ENCODE data around the gene SAMSN1.

SAMSN1 gene

GRCh38 chr21:14592296-14593000 lies 46.3 kb upstream of the SAMSN1 start:
- no peak overlapping the region for H3K27ac ChIP-seq (ENCODE audit: extremely low read depth, low read depth, low read length)
- ChIA-PET POLR2A (no interaction called here), CTCF (interaction anchor here (0.5 kb wide), 1 partner anchor 34 kb away, joined by 3 read pairs; no protein-coding TSS in a partner anchor)
- no peak for TF ChIP-seq ZNF140 (tag by site-specific recombination; IDR thresholded peaks at IDR 0.05)
- no peak for TF ChIP-seq ZNF223 (tag by site-specific recombination; IDR thresholded peaks at IDR 0.05)
- TF ChIP-seq OSR2 (tag by site-specific recombination; IDR thresholded peaks at IDR 0.05): no peak
- no peak for TF ChIP-seq ZNF529 (tag by site-specific recombination; IDR thresholded peaks at IDR 0.05; ENCODE audit: insufficient replicate concordance)
- TF ChIP-seq KLF9 (tag by site-specific recombination; IDR thresholded peaks at IDR 0.05; ENCODE audit: low read depth): no peak
- TF ChIP-seq ZNF544 (tag by site-specific recombination; IDR thresholded peaks at IDR 0.05): no peak
- no peak for TF ChIP-seq ZNF19 (tag by site-specific recombination; IDR thresholded peaks at IDR 0.05; ENCODE audit: low read depth)
- no peak for TF ChIP-seq ZSCAN18 (tag by site-specific recombination; IDR thresholded peaks at IDR 0.05)
- no peak for TF ChIP-seq ZBTB10 (tag by site-specific recombination; IDR thresholded peaks at IDR 0.05)
- no peak for TF ChIP-seq ZNF211 (tag by site-specific recombination; IDR thresholded peaks at IDR 0.05; ENCODE audit: low read depth)
- no peak for TF ChIP-seq ZBTB1 (tag by site-specific recombination; IDR thresholded peaks at IDR 0.05)
- no peak for TF ChIP-seq ZNF549 (tag by site-specific recombination; IDR thresholded peaks at IDR 0.05)
- no peak for TF ChIP-seq ZNF645 (tag by site-specific recombination; IDR thresholded peaks at IDR 0.05)
- no peak for TF ChIP-seq PRDM10 (tag by site-specific recombination; IDR thresholded peaks at IDR 0.05)
- no peak for TF ChIP-seq SCRT1 (tag by site-specific recombination; IDR thresholded peaks at IDR 0.05; ENCODE audit: borderline replicate concordance)
- TF ChIP-seq ZSCAN23 (tag by site-specific recombination; IDR thresholded peaks at IDR 0.05): no peak
- TF ChIP-seq ZNF747 (tag by site-specific recombination; IDR thresholded peaks at IDR 0.05): no peak
- no peak for TF ChIP-seq ZSCAN30 (tag by site-specific recombination; IDR thresholded peaks at IDR 0.05)
- TF ChIP-seq GLIS1 (tag by site-specific recombination; IDR thresholded peaks at IDR 0.05): no peak
- TF ChIP-seq ZNF514 (tag by site-specific recombination; IDR thresholded peaks at IDR 0.05): no peak
- H3K36me3 ChIP-seq (ENCODE audit: control insufficient read depth in 2 of 2, insufficient read depth in 1 of 2, low read length in 2 of 2): no peaks in the 10 kb centered on the region
- no peak overlapping the region for H3K4me3 ChIP-seq (ENCODE audit: low read depth, low read length)
- no peaks in the 10 kb centered on the region for H3K4me1 ChIP-seq (ENCODE audit: control insufficient read depth, insufficient read depth, low read length)
- no peaks in the 10 kb centered on the region for H3K9me3 ChIP-seq (ENCODE audit: control insufficient read depth, insufficient read depth, low read depth, low read length)
